Loucy (cell line): ENCODE data around the gene PHACTR1.

ENCODE experiments used
- H2AFZ ChIP-seq: fragments of 200-600 bp; sonication (generic); 2 replicates; pipeline ENCODE4 v1.6.0; 2016; ENCODE audit warnings: antibody characterized with exemption, mild to moderate bottlenecking, low read length, moderate library complexity
- H3F3A ChIP-seq: fragments of 200-600 bp; 2 replicates; pipeline ENCODE4 v1.6.0; 2016; ENCODE audit warnings: antibody characterized with exemption, low read depth, mild to moderate bottlenecking
- H3K27me3 ChIP-seq: fragments of 200-600 bp; sonication (generic); 2 replicates; pipeline ENCODE4 v1.6.1; 2014; ENCODE audit warnings: low read length, mild to moderate bottlenecking; ENCODE audit not compliant: insufficient read depth, poor library complexity, severe bottlenecking
- H3K36me3 ChIP-seq: fragments of 200-600 bp; sonication (generic); 2 replicates; pipeline ENCODE4 v1.6.1; 2016; ENCODE audit warnings: low read length; ENCODE audit not compliant: insufficient read depth
- H3K4me1 ChIP-seq: fragments of 200-600 bp; sonication (generic); 2 replicates; pipeline ENCODE4 v1.5.1; 2014; ENCODE audit warnings: low read length, mild to moderate bottlenecking; ENCODE audit not compliant: insufficient read depth, poor library complexity, severe bottlenecking
- H3K4me2 ChIP-seq: fragments of 200-600 bp; sonication (generic); 2 replicates; pipeline ENCODE4 v1.6.0; 2014; ENCODE audit warnings: antibody characterized with exemption, low read length, low read depth, mild to moderate bottlenecking; ENCODE audit not compliant: poor library complexity, severe bottlenecking
- H3K4me3 ChIP-seq: fragments of 200-600 bp; sonication (generic); 2 replicates; pipeline ENCODE4 v1.5.1; 2014; ENCODE audit warnings: low read length, mild to moderate bottlenecking, mixed read lengths; ENCODE audit not compliant: poor library complexity, severe bottlenecking
- H3K79me2 ChIP-seq: fragments of 200-600 bp; sonication (generic); 2 replicates; pipeline ENCODE4 v1.6.1; 2014; ENCODE audit warnings: low read length; ENCODE audit not compliant: insufficient read depth
- H3K9ac ChIP-seq: fragments of 200-600 bp; sonication (generic); 2 replicates; pipeline ENCODE4 v1.6.0; 2014; ENCODE audit warnings: mild to moderate bottlenecking, low read depth, low read length, moderate library complexity; ENCODE audit not compliant: poor library complexity, severe bottlenecking
- H3K9me2 ChIP-seq: fragments of 200-600 bp; sonication (generic); replicated peaks from 2 replicates; pipeline ENCODE4 v1.6.1; 2016; ENCODE audit warnings: low read depth, low read length, mixed read lengths
- H3K9me3 ChIP-seq: fragments of 200-600 bp; sonication (generic); 2 replicates; pipeline ENCODE4 v1.6.1; 2014; ENCODE audit warnings: mild to moderate bottlenecking, antibody characterized with exemption, low read length, low read depth; ENCODE audit not compliant: insufficient read depth
- H4K20me1 ChIP-seq: fragments of 200-600 bp; sonication (generic); 2 replicates; pipeline ENCODE4 v1.6.0; 2014; ENCODE audit warnings: antibody characterized with exemption, low read length, mild to moderate bottlenecking; ENCODE audit not compliant: insufficient read depth, poor library complexity, severe bottlenecking
- CTCF ChIP-seq: fragments of 200-600 bp; sonication (generic); conservative IDR thresholded peaks from 2 replicates; pipeline ENCODE4 v1.5.1; 2014; ENCODE audit warnings: mild to moderate bottlenecking, antibody characterized with exemption, low read length
- EZH2phosphoT487 ChIP-seq: fragments of 200-600 bp; IDR thresholded peaks from 2 replicates; pipeline ENCODE4 v1.6.1; 2018; ENCODE audit warnings: antibody characterized with exemption, mild to moderate bottlenecking, moderate library complexity, borderline replicate concordance

Gene PHACTR1

GRCh38 chr6:13338038-13338437 lies 621.5 kb downstream of the PHACTR1 start:
- H3K79me2 ChIP-seq: no peaks in the 10 kb centered on the region
- no peaks in the 10 kb centered on the region for H3K27me3 ChIP-seq
- H3K36me3 ChIP-seq: no peaks in the 10 kb centered on the region
- H2AFZ ChIP-seq: no peak overlapping the region
- no peak overlapping the region for H3K4me3 ChIP-seq
- no peaks in the 10 kb centered on the region for H3K9me2 ChIP-seq
- TF ChIP-seq CTCF (no peak), EZH2phosphoT487 (no peak)
- no peak overlapping the region for H3K9ac ChIP-seq
- no peak overlapping the region for H3K4me2 ChIP-seq
- no peaks in the 10 kb centered on the region for H4K20me1 ChIP-seq
- H3K4me1 ChIP-seq: peaks cover 4% of the 10 kb centered on the region
- H3K9me3 ChIP-seq: no peaks in the 10 kb centered on the region
- no peaks in the 10 kb centered on the region for H3F3A ChIP-seq
